Astrocyte of the spinal cord (primary cell): ENCODE measurements around the gene RHOH.
A peak's percentile ranks its signal among the peaks of the same experiment; 100 is the strongest.
"Not testable (repeated sequence)": the region's sequence is repeated elsewhere in the genome, so short reads cannot be mapped to it uniquely, and the experiment has no call there.

Experiments used
- DNase-seq: peaks from one replicate; pipeline ENCODE4 v3.0.0; 2011; ENCODE audit warnings: low read depth, low spot score
- H3K4me3 ChIP-seq: 2 replicates; pipeline ENCODE4 v1.5.1; 2011; ENCODE audit warnings: low read depth, mild to moderate bottlenecking, low read length, moderate library complexity
- in situ Hi-C: cut with HindIII; loops from 2 replicates; pipeline ENCODE4 v1.10.0; 2017; ENCODE audit warnings: low sequenced_read_pairs
- TF ChIP-seq, protein P1 (sequence below): IDR thresholded peaks from 2 replicates; pipeline ENCODE4 v1.5.1; 2012; ENCODE audit warnings: low read depth, mild to moderate bottlenecking, low read length, inconsistent platforms

Gene RHOH

DNA sequence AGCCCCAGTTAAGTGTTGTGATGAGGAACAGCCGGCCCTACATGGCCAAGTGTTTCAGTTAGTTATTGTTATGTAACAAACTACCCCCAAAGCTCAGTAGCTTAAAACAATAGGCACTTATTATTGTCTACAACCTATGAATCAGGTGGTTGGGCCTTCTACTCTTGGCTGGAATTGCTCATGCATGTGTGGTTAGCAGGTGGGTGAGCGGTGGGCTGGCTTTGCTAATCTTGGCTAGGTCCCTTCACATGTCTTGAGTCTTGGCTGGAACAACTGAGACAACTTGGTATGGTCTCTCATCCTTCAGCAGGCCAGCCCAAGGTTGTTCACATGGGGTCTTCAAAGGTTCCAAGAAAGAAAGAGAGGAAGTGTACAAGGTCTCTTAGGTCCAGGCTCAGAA lies 83.8 kb downstream of the RHOH start:
- in situ Hi-C loops: no loop called here
- TF ChIP-seq, protein P1, sequence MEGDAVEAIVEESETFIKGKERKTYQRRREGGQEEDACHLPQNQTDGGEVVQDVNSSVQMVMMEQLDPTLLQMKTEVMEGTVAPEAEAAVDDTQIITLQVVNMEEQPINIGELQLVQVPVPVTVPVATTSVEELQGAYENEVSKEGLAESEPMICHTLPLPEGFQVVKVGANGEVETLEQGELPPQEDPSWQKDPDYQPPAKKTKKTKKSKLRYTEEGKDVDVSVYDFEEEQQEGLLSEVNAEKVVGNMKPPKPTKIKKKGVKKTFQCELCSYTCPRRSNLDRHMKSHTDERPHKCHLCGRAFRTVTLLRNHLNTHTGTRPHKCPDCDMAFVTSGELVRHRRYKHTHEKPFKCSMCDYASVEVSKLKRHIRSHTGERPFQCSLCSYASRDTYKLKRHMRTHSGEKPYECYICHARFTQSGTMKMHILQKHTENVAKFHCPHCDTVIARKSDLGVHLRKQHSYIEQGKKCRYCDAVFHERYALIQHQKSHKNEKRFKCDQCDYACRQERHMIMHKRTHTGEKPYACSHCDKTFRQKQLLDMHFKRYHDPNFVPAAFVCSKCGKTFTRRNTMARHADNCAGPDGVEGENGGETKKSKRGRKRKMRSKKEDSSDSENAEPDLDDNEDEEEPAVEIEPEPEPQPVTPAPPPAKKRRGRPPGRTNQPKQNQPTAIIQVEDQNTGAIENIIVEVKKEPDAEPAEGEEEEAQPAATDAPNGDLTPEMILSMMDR: no peak
- no peak overlapping the region for H3K4me3 ChIP-seq
- no peak for DNase-seq

DNA sequence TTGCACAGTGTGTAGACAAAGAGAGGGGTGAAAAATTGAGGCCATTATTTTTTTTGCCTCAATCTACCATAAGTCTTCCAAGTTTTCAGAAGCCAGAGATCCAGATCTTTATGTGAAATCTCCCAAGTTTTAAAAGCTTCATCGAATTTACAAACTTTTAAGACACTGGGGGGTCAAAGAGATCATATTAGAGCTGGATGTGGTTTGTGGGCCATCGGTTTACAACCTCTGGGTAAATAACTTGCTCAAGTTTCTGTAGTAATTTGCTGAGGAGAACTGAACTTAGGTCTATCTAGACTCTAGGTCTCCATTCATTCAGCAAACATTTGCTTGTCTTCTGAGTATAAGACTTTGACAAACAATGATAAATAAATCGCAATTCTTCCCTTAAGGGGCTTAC lies 84.3 kb downstream of the RHOH start:
- in situ Hi-C loops: no loop called here
- TF ChIP-seq, protein P1: no peak
- no peak for DNase-seq
- no peak overlapping the region for H3K4me3 ChIP-seq

DNA sequence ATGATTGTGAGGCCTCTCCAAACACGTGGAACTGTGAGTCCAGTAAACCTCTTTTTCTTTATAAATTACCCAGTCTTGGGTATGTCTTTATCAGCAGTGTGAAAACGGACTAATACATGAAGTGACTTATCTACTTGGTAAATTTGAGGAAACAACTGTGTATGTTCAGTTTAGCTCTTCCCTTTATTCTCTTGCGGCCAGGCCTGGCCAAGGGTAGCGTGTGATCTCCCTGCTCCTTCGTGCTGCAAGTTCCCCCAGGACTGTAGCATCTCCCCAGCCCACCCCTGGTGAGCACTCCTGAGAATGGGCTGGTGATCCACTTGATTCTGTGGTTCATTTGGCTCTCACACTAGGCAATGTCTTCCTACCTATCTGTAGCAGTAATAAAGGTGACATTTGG lies 85.1 kb downstream of the RHOH start:
- no peak for DNase-seq
- H3K4me3 ChIP-seq: no peak overlapping the region

DNA sequence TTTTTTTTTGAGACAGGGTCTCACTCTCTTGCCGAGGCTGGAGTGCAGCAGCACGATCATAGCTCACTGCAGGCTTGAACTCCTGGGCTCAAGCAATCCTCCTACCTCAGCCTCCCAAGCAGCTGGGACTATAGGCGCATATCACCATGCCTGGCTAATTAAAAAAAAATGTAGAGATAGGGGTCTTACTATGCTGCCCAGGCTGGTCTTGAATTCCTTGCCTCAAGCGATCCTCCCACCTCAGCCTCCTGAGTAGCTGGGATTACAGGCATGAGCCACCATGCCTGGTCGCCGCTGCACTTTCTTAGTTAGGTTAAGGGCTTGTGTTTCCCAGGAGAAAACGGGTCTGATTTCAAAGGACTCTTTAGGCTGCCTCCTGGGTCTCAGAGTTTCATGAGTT lies 86.0 kb downstream of the RHOH start:
- H3K4me3 ChIP-seq, in situ Hi-C loops: not testable (repeated sequence)

More for the DNA sequence above, 85.1 kb downstream of the RHOH start:
- in situ Hi-C loops: no loop called here
- TF ChIP-seq, protein P1: no peak

DNA sequence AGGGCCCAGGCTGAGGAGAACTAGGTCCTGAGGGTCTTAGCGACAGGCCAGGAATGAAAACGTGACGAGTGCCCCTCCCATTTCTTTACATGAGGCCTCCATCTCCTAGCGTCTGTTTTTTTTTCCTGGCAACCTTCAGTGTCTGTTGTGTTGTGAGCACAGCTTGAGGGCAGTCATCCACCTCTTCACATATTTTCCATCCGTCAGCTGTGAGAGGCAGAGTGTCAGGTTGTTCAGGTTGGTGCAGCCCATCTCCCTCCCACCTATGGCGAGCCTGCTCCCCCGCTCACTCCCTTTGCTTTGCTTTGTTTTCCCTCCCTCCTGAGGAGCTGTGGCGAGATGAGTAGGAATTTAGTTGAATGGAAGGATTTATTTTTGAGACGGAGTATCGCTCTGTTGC lies 86.6 kb downstream of the RHOH start:
- H3K4me3 ChIP-seq: no peak overlapping the region
- in situ Hi-C loops: no loop called here
- TF ChIP-seq, protein P1: no peak
- DNase-seq: no peak

More for the DNA sequence above, 86.0 kb downstream of the RHOH start:
- not testable (repeated sequence) for DNase-seq

DNA sequence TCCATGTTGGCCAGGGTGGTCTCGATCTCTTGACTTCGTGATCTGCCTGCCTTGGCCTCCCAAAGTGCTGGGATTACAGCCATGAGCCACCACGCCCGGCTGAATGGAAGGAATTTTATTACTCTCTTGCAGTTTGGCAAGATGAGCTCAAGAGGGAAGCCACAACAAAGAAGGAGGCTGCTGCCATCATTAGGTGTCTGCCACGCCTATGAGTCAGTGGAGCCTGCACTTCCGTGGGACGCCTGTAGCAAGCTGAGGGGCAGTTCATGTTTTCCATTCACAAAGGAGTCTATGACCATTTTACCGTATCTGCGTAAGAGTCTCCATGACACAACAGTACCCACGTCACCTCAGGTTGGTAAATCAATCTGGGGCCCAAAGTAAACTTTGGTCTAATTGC lies 87.1 kb downstream of the RHOH start:
- TF ChIP-seq, protein P1: no peak
- no peak overlapping the region for H3K4me3 ChIP-seq
- in situ Hi-C loops: no loop called here
- DNase-seq: peak; percentile 80

DNA sequence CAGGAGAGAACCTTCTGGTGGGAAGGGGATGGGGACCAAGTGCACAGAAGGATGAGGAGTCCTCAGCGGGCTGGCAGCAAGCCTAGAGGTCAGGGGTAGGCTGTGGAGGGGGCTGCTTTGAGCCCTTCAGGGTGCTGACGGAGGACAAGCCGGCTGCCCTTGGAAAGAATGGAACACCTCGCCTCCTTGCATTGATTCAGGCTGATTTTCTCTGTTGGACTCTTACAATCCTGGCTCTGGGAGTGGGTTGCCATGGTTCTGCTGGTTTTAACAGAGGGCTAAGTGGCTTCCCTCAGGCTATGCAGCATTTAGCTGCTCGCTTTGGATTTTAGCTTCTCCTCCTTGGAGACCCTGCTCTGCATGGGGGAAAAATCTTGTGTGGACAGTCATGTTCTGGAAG lies 88.9 kb downstream of the RHOH start:
- in situ Hi-C loops: no loop called here
- no peak for DNase-seq
- H3K4me3 ChIP-seq: no peak overlapping the region
- TF ChIP-seq, protein P1: no peak
